Heart left ventricle (tissue), 13 donors: ENCODE measurements around the gene ANKRD24.

Experiments used
- CTCF ChIP-seq, 12 donors: fragments of 200-600 bp; sonication (generic) in 4 of 12; IDR thresholded peaks; one replicate each; pipeline versions ENCODE4 v1.5.0 to v1.8.0; 2018 to 2022; ENCODE audit warnings: antibody characterized with exemption in 12 of 12, mild to moderate bottlenecking in 5 of 12
- POLR2A ChIP-seq, 2 donors: fragments of 450-650 bp; IDR thresholded peaks; one replicate each; pipeline ENCODE4 v1.6.1; 2017; ENCODE audit warnings: antibody characterized with exemption in 2 of 2, mild to moderate bottlenecking in 2 of 2, moderate library complexity in 2 of 2
- donor health status: ischemic (EF 13 %, LVEDD 7.1; RV severe dilation, severe dysfunction).
- donor health status: DM: no; HTN: yes; CAD: no.
- donor health status: DM: no; HTN: no; CAD: no.
- donor health status: ischemic (EF 25% LVEDD 6.9; RV normal size, moderate dysfunction).
- donor health status: ischemic (EF 25% LVEDD 5.7; RV mildly dilated, moderate dysfunction).
- donor health status: ischemic (EF 35%, LVEDD 5.7; RV mildly dilated, moderate dysfunction).
- donor health status: nonischemic (EF 11% LVEDD 7.7; RV severe dilation, severe dysfunction).
- donor health status: DM: yes; HTN: yes; CAD: no.
- donor health status: PGD.
- donor health status: ischemic (EF 29% LVEDD 5.4; RV normal size, mild dysfunction).
- donor health status: nonischemic (EF 23%, LVEDD 6.1; RV moderate dilation, normal function).

- TF ChIP-seq CTCF (IDR thresholded peaks at IDR 0.05) = no peak
- no peak for TF ChIP-seq POLR2A (IDR thresholded peaks at IDR 0.05)
Observed at GRCh38 chr19:4177146-4177545, 5.3 kb upstream of the ANKRD24 start.
